Measurements from ENCODE around the gene DYRK4.

DYRK4 gene

DNA sequence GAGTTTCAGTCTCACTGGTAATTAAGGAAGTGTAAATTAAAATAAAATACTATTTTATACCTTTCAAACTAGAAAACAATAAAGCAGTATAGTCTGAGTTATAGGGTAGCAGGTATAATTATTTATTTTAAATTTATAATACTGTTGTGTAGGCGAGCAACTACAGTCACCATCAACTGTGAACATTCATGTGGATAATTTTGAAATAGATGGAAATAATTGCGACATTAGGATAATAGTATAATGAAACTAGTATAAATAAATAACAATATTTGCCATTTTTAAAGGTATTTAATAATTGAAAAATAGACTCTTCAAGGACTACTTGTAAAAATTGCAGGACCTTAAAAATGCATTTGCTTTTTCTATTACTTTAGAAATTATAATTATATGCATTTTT, 3.8 kb upstream of the DYRK4 start:
- no peak overlapping the region for H3K4me3 ChIP-seq (ENCODE audit: low read depth, low read length, poor library complexity, severe bottlenecking)
- H3K9ac ChIP-seq (ENCODE audit: low read length): no peak overlapping the region
- no peak overlapping the region for H3K4me2 ChIP-seq (ENCODE audit: low read length)
- H3K9me3 ChIP-seq (ENCODE audit: low read length): no peaks in the 10 kb centered on the region
- H3K27ac ChIP-seq (ENCODE audit: low read depth, low read length, poor library complexity, severe bottlenecking): no peak overlapping the region
- no peaks in the 10 kb centered on the region for H3K4me1 ChIP-seq (ENCODE audit: insufficient read depth, low read length, severe bottlenecking)
- H3F3A ChIP-seq (ENCODE audit: insufficient read depth, low read length): no peaks in the 10 kb centered on the region; the same call in 1 of the 2 replicates
- H3K9me2 ChIP-seq (ENCODE audit: low read depth, low read length): no peaks in the 10 kb centered on the region
- TF ChIP-seq, protein P1, sequence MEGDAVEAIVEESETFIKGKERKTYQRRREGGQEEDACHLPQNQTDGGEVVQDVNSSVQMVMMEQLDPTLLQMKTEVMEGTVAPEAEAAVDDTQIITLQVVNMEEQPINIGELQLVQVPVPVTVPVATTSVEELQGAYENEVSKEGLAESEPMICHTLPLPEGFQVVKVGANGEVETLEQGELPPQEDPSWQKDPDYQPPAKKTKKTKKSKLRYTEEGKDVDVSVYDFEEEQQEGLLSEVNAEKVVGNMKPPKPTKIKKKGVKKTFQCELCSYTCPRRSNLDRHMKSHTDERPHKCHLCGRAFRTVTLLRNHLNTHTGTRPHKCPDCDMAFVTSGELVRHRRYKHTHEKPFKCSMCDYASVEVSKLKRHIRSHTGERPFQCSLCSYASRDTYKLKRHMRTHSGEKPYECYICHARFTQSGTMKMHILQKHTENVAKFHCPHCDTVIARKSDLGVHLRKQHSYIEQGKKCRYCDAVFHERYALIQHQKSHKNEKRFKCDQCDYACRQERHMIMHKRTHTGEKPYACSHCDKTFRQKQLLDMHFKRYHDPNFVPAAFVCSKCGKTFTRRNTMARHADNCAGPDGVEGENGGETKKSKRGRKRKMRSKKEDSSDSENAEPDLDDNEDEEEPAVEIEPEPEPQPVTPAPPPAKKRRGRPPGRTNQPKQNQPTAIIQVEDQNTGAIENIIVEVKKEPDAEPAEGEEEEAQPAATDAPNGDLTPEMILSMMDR (IDR thresholded peaks at IDR 0.05; ENCODE audit: low read length): no peak
- TF ChIP-seq EZH2 (IDR thresholded peaks at IDR 0.05; ENCODE audit: borderline replicate concordance, low read length): no peak
- H3K27me3 ChIP-seq (ENCODE audit: insufficient read depth, low read length): no peaks in the 10 kb centered on the region
- no peaks in the 10 kb centered on the region for H3K79me2 ChIP-seq (ENCODE audit: insufficient read depth, low read length)
- H3K36me3 ChIP-seq (ENCODE audit: insufficient read depth, low read length): peaks cover 71% of the 10 kb centered on the region
- no peaks in the 10 kb centered on the region for H4K20me1 ChIP-seq (ENCODE audit: insufficient read depth, low read length)
- H2AFZ ChIP-seq (ENCODE audit: low read length): no peak overlapping the region

DNA sequence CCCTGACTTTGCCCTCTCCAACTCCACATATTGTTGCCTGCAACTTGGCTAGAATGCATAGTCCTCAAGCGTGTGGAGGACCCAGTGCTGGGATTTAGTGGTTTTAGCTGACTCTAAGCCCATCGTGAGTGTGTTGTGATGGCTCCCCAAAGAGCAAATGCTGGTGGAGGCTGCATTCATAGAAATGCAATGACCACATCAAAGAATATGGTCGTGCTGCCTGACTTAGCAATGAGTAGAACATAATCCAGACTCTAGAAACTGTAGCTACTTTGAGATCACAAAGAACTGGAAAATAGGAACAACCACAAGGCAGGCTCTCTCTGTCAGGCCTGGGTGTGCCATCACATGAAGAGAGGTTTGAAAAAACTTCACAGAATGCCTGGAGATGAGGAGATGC, 1.3 kb downstream of the DYRK4 start:
- Histone ChIP-seq H3K9me3 (ENCODE audit: low read length) (no peaks in the 10 kb centered on the region), H3K4me3 (ENCODE audit: low read depth, low read length, poor library complexity, severe bottlenecking) (no peak overlapping the region), H4K20me1 (ENCODE audit: insufficient read depth, low read length) (no peaks in the 10 kb centered on the region), H3K36me3 (ENCODE audit: insufficient read depth, low read length) (peaks cover 26% of the 10 kb centered on the region; the same call in 1 of the 2 replicates), H3K79me2 (ENCODE audit: insufficient read depth, low read length) (no peaks in the 10 kb centered on the region), H3K9ac (ENCODE audit: low read length) (no peak overlapping the region), H3K4me2 (ENCODE audit: low read length) (no peak overlapping the region), H3K4me1 (ENCODE audit: insufficient read depth, low read length, severe bottlenecking) (peaks cover 18% of the 10 kb centered on the region), H3K27ac (ENCODE audit: low read depth, low read length, poor library complexity, severe bottlenecking) (no peak overlapping the region), H2AFZ (ENCODE audit: low read length) (no peak overlapping the region), H3F3A (ENCODE audit: insufficient read depth, low read length) (no peaks in the 10 kb centered on the region; the same call in 1 of the 2 replicates), H3K9me2 (ENCODE audit: low read depth, low read length) (no peaks in the 10 kb centered on the region), H3K27me3 (ENCODE audit: insufficient read depth, low read length) (no peaks in the 10 kb centered on the region)
- TF ChIP-seq EZH2 (IDR thresholded peaks at IDR 0.05; ENCODE audit: borderline replicate concordance, low read length): no peak
- TF ChIP-seq, protein P1 (IDR thresholded peaks at IDR 0.05; ENCODE audit: low read length): no peak

DNA sequence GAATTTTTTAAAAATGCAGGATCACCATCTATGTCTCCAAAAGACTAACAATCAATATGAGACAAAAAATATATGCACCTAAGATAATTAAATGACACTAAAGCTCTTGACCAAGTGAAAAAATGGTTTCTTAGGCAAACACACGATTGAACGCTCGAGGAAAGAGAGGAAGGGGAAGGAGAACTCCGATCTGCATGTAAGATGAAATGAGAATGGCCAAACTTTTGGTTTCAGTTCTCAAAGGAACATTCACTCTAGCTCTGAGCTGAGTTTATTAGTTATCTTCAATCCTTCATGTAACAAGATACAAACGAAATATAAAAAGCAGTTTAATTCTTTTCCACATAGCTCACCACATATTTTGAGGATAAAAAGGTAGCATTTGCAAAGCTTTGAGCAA, 2.8 kb downstream of the DYRK4 start:
- no peaks in the 10 kb centered on the region for H4K20me1 ChIP-seq (ENCODE audit: insufficient read depth, low read length)
- H3K27ac ChIP-seq (ENCODE audit: low read depth, low read length, poor library complexity, severe bottlenecking): no peak overlapping the region
- H3K4me1 ChIP-seq (ENCODE audit: insufficient read depth, low read length, severe bottlenecking): peaks cover 18% of the 10 kb centered on the region
- H3K9me2 ChIP-seq (ENCODE audit: low read depth, low read length): no peaks in the 10 kb centered on the region
- H3K36me3 ChIP-seq (ENCODE audit: insufficient read depth, low read length): peaks cover 16% of the 10 kb centered on the region; the same call in 1 of the 2 replicates
- no peak overlapping the region for H3K9ac ChIP-seq (ENCODE audit: low read length)
- TF ChIP-seq, protein P1 (IDR thresholded peaks at IDR 0.05; ENCODE audit: low read length): no peak
- TF ChIP-seq EZH2 (IDR thresholded peaks at IDR 0.05; ENCODE audit: borderline replicate concordance, low read length): no peak
- no peaks in the 10 kb centered on the region for H3K27me3 ChIP-seq (ENCODE audit: insufficient read depth, low read length)
- H3K79me2 ChIP-seq (ENCODE audit: insufficient read depth, low read length): no peaks in the 10 kb centered on the region
- no peak overlapping the region for H3K4me2 ChIP-seq (ENCODE audit: low read length)
- H3K4me3 ChIP-seq (ENCODE audit: low read depth, low read length, poor library complexity, severe bottlenecking): no peak overlapping the region
- H2AFZ ChIP-seq (ENCODE audit: low read length): no peak overlapping the region
- H3K9me3 ChIP-seq (ENCODE audit: low read length): no peaks in the 10 kb centered on the region
- H3F3A ChIP-seq (ENCODE audit: insufficient read depth, low read length): no peaks in the 10 kb centered on the region
